ENCODE measurements around the gene PHF21A. TPM values are rescaled to one million over a fixed set of nuclear protein-coding genes. Genes with fewer than 3 reads are reported as not detected.

Gene PHF21A
- total and polyA plus RNA-seq, 2 experiments from 2014 or later, result 24.6 to 30.4 TPM

GRCh38 chr11:46075168-46075567, 46.1 kb downstream of the PHF21A start:
- Histone ChIP-seq H3K4me3 (no peak overlapping the region), H2AFZ (no peak overlapping the region), H3K4me2 (no peak overlapping the region), H3K79me2 (no peaks in the 10 kb centered on the region), H3K36me3 (replicated peaks; ENCODE audit: insufficient read depth, low read depth) (no peaks in the 10 kb centered on the region), H3K9me3 (ENCODE audit: low read depth) (no peaks in the 10 kb centered on the region), H3K4me1 (ENCODE audit: insufficient read depth) (no peaks in the 10 kb centered on the region), H3K27me3 (no peaks in the 10 kb centered on the region), H3K9me2 (replicated peaks; ENCODE audit: insufficient read depth) (no peaks in the 10 kb centered on the region), H4K20me1 (ENCODE audit: insufficient read depth, poor library complexity, severe bottlenecking) (no peaks in the 10 kb centered on the region), H3K27ac (no peak overlapping the region)
- no peak for DNase-seq (ENCODE audit: low spot score)
- 79% methylated on average over 5 of the region's 5 CpGs for WGBS (ENCODE audit: low lambda C conversion rate, missing lambda C conversion rate)
- TF ChIP-seq EZH2 (IDR thresholded peaks at IDR 0.05; ENCODE audit: borderline replicate concordance) (no peak), CTCF (IDR thresholded peaks at IDR 0.05; ENCODE audit: poor library complexity) (no peak), EZH2phosphoT487 (IDR thresholded peaks at IDR 0.05; ENCODE audit: low read depth, severe bottlenecking, unreplicated experiment) (no peak)

GRCh38 chr11:46073632-46074031, 47.6 kb downstream of the PHF21A start:
- Histone ChIP-seq H3K9me2 (replicated peaks; ENCODE audit: insufficient read depth) (no peaks in the 10 kb centered on the region), H3K36me3 (replicated peaks; ENCODE audit: insufficient read depth, low read depth) (no peaks in the 10 kb centered on the region), H3K4me3 (no peak overlapping the region), H3K9me3 (ENCODE audit: low read depth) (no peaks in the 10 kb centered on the region), H3K4me1 (ENCODE audit: insufficient read depth) (no peaks in the 10 kb centered on the region), H3K27me3 (no peaks in the 10 kb centered on the region), H4K20me1 (ENCODE audit: insufficient read depth, poor library complexity, severe bottlenecking) (no peaks in the 10 kb centered on the region), H3K79me2 (no peaks in the 10 kb centered on the region), H3K4me2 (no peak overlapping the region), H2AFZ (no peak overlapping the region), H3K27ac (no peak overlapping the region)
- no peak for TF ChIP-seq CTCF (IDR thresholded peaks at IDR 0.05; ENCODE audit: poor library complexity)
- no peak for TF ChIP-seq EZH2phosphoT487 (IDR thresholded peaks at IDR 0.05; ENCODE audit: low read depth, severe bottlenecking, unreplicated experiment)
- TF ChIP-seq EZH2 (IDR thresholded peaks at IDR 0.05; ENCODE audit: borderline replicate concordance), result no peak
- WGBS (ENCODE audit: low lambda C conversion rate, missing lambda C conversion rate), result 77% methylated on average over 1 of the region's 1 CpG
- no peak for DNase-seq (ENCODE audit: low spot score)

- 71% methylated on average over 4 of the region's 4 CpGs for WGBS (ENCODE audit: low lambda C conversion rate, missing lambda C conversion rate)
- no peaks in the 10 kb centered on the region for H3K27me3 ChIP-seq
- H3K9me3 ChIP-seq (ENCODE audit: low read depth), result no peaks in the 10 kb centered on the region
- no peaks in the 10 kb centered on the region for H3K9me2 ChIP-seq (replicated peaks; ENCODE audit: insufficient read depth)
- no peaks in the 10 kb centered on the region for H3K36me3 ChIP-seq (replicated peaks; ENCODE audit: insufficient read depth, low read depth)
- no peaks in the 10 kb centered on the region for H4K20me1 ChIP-seq (ENCODE audit: insufficient read depth, poor library complexity, severe bottlenecking)
- H3K4me1 ChIP-seq (ENCODE audit: insufficient read depth), result no peaks in the 10 kb centered on the region
- H3K27ac ChIP-seq, result no peak overlapping the region
- H3K79me2 ChIP-seq, result no peaks in the 10 kb centered on the region
- TF ChIP-seq CTCF (IDR thresholded peaks at IDR 0.05; ENCODE audit: poor library complexity) (no peak), EZH2phosphoT487 (IDR thresholded peaks at IDR 0.05; ENCODE audit: low read depth, severe bottlenecking, unreplicated experiment) (no peak), EZH2 (IDR thresholded peaks at IDR 0.05; ENCODE audit: borderline replicate concordance) (no peak)
- H2AFZ ChIP-seq, result no peak overlapping the region
- no peak overlapping the region for H3K4me2 ChIP-seq
- H3K4me3 ChIP-seq, result no peak overlapping the region
- no peak for DNase-seq (ENCODE audit: low spot score)
Observed at GRCh38 chr11:46072172-46072964, 48.9 kb downstream of the PHF21A start.
